AG04450 (cell line): ENCODE data around the gene LYPD4. TPM values are rescaled to one million over a fixed set of nuclear protein-coding genes. Genes with fewer than 3 reads are reported as not detected.

ENCODE experiments used
- CTCF ChIA-PET: fragments of 300-600, 350-600 bp; formaldehyde crosslinking; extraction: SDS; loops from one replicate; lab custom pipeline; 2022; ENCODE audit warnings: antibody characterized with exemption, inconsistent platforms; lab: Charles Lee
- POLR2A ChIA-PET: fragments of 350-600 bp; formaldehyde crosslinking; extraction: SDS; loops from one replicate; lab custom pipeline; 2021; ENCODE audit warnings: antibody characterized with exemption, inconsistent platforms; lab: Yijun Ruan, JAX
- DNase-seq: peaks from one replicate; pipeline ENCODE4 v3.0.0-alpha.2; 2011; ENCODE audit warnings: low read depth, low spot score
- H3K27ac ChIP-seq: one replicate; pipeline ENCODE4 v1.5.1; 2012; ENCODE audit warnings: low read depth, low read length, control low read depth
- H3K27me3 ChIP-seq: one replicate; pipeline ENCODE4 v1.6.0; 2012; ENCODE audit warnings: low read length; ENCODE audit not compliant: control insufficient read depth, insufficient read depth
- H3K4me3 ChIP-seq: 2 replicates; pipeline ENCODE4 v1.5.1; 2011; ENCODE audit warnings: mild to moderate bottlenecking, low read depth, low read length, control low read depth
- H3K9me3 ChIP-seq: 2 replicates; pipeline ENCODE4 v1.5.1; 2012; ENCODE audit warnings: low read length; ENCODE audit not compliant: control insufficient read depth, insufficient read depth
- CTCF ChIP-seq: IDR thresholded peaks from 2 replicates; pipeline ENCODE4 v1.5.1; 2011; ENCODE audit warnings: low read depth, low read length, control low read depth, inconsistent platforms
- polyA plus RNA-seq: library from polyadenylated mRNA; depleted of rRNA; stranded (reverse); fragments of >200 nt; gene quantifications from 2 replicates; pipeline ENCODE4 v1.2.3, GENCODE V29; 2011

The LYPD4 gene
- polyA plus RNA-seq, 1 experiment: not detected

GRCh38 chr19:41813911-41814310 lies 30.6 kb downstream of the LYPD4 start:
- no peak for TF ChIP-seq CTCF
- H3K4me3 ChIP-seq: no peak overlapping the region
- H3K9me3 ChIP-seq: no peaks in the 10 kb centered on the region
- POLR2A ChIA-PET: no interaction called here
- no peak overlapping the region for H3K27ac ChIP-seq
- no peak for DNase-seq
- H3K27me3 ChIP-seq: no peaks in the 10 kb centered on the region
- CTCF ChIA-PET: interaction anchor here (2.7 kb wide), 1 partner anchor 19 kb away, joined by 7 read pairs; no protein-coding TSS in a partner anchor

- no peak for DNase-seq
- Histone ChIP-seq H3K9me3 (no peaks in the 10 kb centered on the region), H3K4me3 (no peak overlapping the region), H3K27me3 (no peaks in the 10 kb centered on the region), H3K27ac (no peak overlapping the region)
- no peak for TF ChIP-seq CTCF
- POLR2A ChIA-PET: no interaction called here
- CTCF ChIA-PET: no interaction called here
These were observed 32.5 kb downstream of the LYPD4 start for GRCh38 chr19:41811981-41812380.

GRCh38 chr19:41811036-41811435 lies 33.4 kb downstream of the LYPD4 start:
- H3K27ac ChIP-seq: no peak overlapping the region
- no peak overlapping the region for H3K4me3 ChIP-seq
- H3K27me3 ChIP-seq: no peaks in the 10 kb centered on the region
- CTCF ChIA-PET: no interaction called here
- H3K9me3 ChIP-seq: no peaks in the 10 kb centered on the region
- TF ChIP-seq CTCF: no peak
- no peak for DNase-seq
- POLR2A ChIA-PET: no interaction called here

GRCh38 chr19:41810301-41810700 lies 34.2 kb downstream of the LYPD4 start:
- no peak for DNase-seq
- Histone ChIP-seq H3K9me3 (no peaks in the 10 kb centered on the region), H3K27me3 (no peaks in the 10 kb centered on the region), H3K27ac (no peak overlapping the region), H3K4me3 (no peak overlapping the region)
- CTCF ChIA-PET: no interaction called here
- POLR2A ChIA-PET: no interaction called here
- no peak for TF ChIP-seq CTCF

- no peak for TF ChIP-seq CTCF
- Histone ChIP-seq H3K27me3 (no peaks in the 10 kb centered on the region), H3K27ac (no peak overlapping the region), H3K4me3 (no peak overlapping the region), H3K9me3 (no peaks in the 10 kb centered on the region)
- ChIA-PET POLR2A (no interaction called here), CTCF (interaction anchor here (0.6 kb wide), 1 partner anchor 102 kb away, joined by 3 read pairs; no protein-coding TSS in a partner anchor)
- DNase-seq: no peak
These were observed 35.6 kb downstream of the LYPD4 start for GRCh38 chr19:41808663-41809566.
